Heart left ventricle (tissue), 16 donors: ENCODE data around the gene LARGE2. TPM values are rescaled to one million over a fixed set of nuclear protein-coding genes. Genes with fewer than 3 reads are reported as not detected.

ENCODE experiments used
- ATAC-seq, 4 donors: fragments of 200-7000 bp; cut with Tn5 transposase; one replicate each; pipeline ENCODE4 v1.9.1; 2020 to 2022; ENCODE audit warnings: moderate library complexity in 4 of 4, mild to moderate bottlenecking in 3 of 4, moderate number of reproducible peaks in 1 of 4
- DNase-seq, 5 donors: peaks; one replicate each; pipeline ENCODE4 v3.0.0-alpha.2; 2020
- H3K27ac ChIP-seq, 12 donors: fragments of 200-600 bp; sonication (generic) in 4 of 12; one replicate each; pipeline versions ENCODE4 v1.5.0 to v1.8.0; 2016 to 2022; ENCODE audit warnings: mild to moderate bottlenecking in 2 of 12
- H3K27me3 ChIP-seq, 9 donors: fragments of 200-600 bp; sonication (generic) in 2 of 9; one replicate each; pipeline versions ENCODE4 v1.5.1 to v1.8.0; 2016 to 2022; ENCODE audit warnings: mild to moderate bottlenecking in 3 of 9
- H3K36me3 ChIP-seq, 9 donors: fragments of 200-600 bp; sonication (generic) in 2 of 9; one replicate each; pipeline versions ENCODE4 v1.5.0 to v1.8.0; 2018 to 2022; ENCODE audit warnings: mild to moderate bottlenecking in 2 of 9
- H3K4me1 ChIP-seq, 12 donors: fragments of 200-600 bp; sonication (generic) in 4 of 12; one replicate each; pipeline versions ENCODE4 v1.5.0 to v1.8.0; 2016 to 2022; ENCODE audit warnings: mild to moderate bottlenecking in 3 of 12
- H3K4me3 ChIP-seq, 12 donors: fragments of 200-600 bp; sonication (generic) in 4 of 12; one replicate each; pipeline versions ENCODE4 v1.5.0 to v1.8.0; 2017 to 2022; ENCODE audit warnings: mild to moderate bottlenecking in 9 of 12, moderate library complexity in 4 of 12
- H3K9me3 ChIP-seq, 12 donors: fragments of 200-600 bp; sonication (generic) in 4 of 12; one replicate each; pipeline versions ENCODE4 v1.5.0 to v1.8.0; 2016 to 2022; ENCODE audit warnings: mild to moderate bottlenecking in 1 of 12
- CTCF ChIP-seq, 12 donors: fragments of 200-600 bp; sonication (generic) in 4 of 12; IDR thresholded peaks; one replicate each; pipeline versions ENCODE4 v1.5.0 to v1.8.0; 2018 to 2022; ENCODE audit warnings: antibody characterized with exemption in 12 of 12, mild to moderate bottlenecking in 5 of 12
- POLR2A ChIP-seq, 2 donors: fragments of 450-650 bp; IDR thresholded peaks; one replicate each; pipeline ENCODE4 v1.6.1; 2017; ENCODE audit warnings: antibody characterized with exemption in 2 of 2, mild to moderate bottlenecking in 2 of 2, moderate library complexity in 2 of 2
- WGBS, 4 donors: extraction: QIAGEN DNeasy Blood & Tissue Kit in 2 of 4; methylation state at CpG; one replicate each; pipeline versions ENCODE4 v1.1.5 to v1.1.7; 2013 to 2018; 5-methylcytosine and 5-hydroxymethylcytosine counted together
- intact Hi-C, 10 donors: fragments of 100-400 bp; cut with DNase I; formaldehyde crosslinking; loops; one replicate each; pipeline versions ENCODE4 v1.11.1 to v1.14.2; 2022
- polyA plus RNA-seq, 2 donors: library from polyadenylated mRNA; stranded (reverse); fragments of 200-250 nt; gene quantifications; one replicate each; pipeline ENCODE4 v1.2.3, GENCODE V29; 2013
- total RNA-seq, 9 donors: library from RNA; depleted of rRNA in 2 of 9; stranded (reverse); fragments of >200 nt in 2 of 9; fragmentation: NEBNext Ultra II Directional in 3 of 9; extraction: Animal tissue kit (Norgen Biotek cat#: 25700) in 3 of 9; gene quantifications; one replicate each; pipeline versions ENCODE4 v1.1.0 to v1.2.4, GENCODE V29; 2016 to 2023
- donor health status: ischemic (EF 13 %, LVEDD 7.1; RV severe dilation, severe dysfunction).
- donor health status: healthy with polysubstance abuse.
- donor health status: DM: no; HTN: yes; CAD: no.
- donor health status: DM: no; HTN: no; CAD: no.
- donor health status: ischemic (EF 25% LVEDD 6.9; RV normal size, moderate dysfunction).
- donor health status: ischemic (EF 25% LVEDD 5.7; RV mildly dilated, moderate dysfunction).
- donor health status: healthy.
- donor health status: DM: yes; HTN: yes; CAD: no.
- donor health status: ischemic (EF 35%, LVEDD 5.7; RV mildly dilated, moderate dysfunction).
- donor health status: nonischemic (EF 11% LVEDD 7.7; RV severe dilation, severe dysfunction).
- donor health status: DM: yes; HTN: yes; CAD: no.
- donor health status: PGD.
- donor health status: ischemic (EF 29% LVEDD 5.4; RV normal size, mild dysfunction).
- donor health status: nonischemic (EF 23%, LVEDD 6.1; RV moderate dilation, normal function).

The LARGE2 gene
- total and polyA plus RNA-seq, 11 donors = 0.17 to 0.88 TPM; not detected in 9

DNA sequence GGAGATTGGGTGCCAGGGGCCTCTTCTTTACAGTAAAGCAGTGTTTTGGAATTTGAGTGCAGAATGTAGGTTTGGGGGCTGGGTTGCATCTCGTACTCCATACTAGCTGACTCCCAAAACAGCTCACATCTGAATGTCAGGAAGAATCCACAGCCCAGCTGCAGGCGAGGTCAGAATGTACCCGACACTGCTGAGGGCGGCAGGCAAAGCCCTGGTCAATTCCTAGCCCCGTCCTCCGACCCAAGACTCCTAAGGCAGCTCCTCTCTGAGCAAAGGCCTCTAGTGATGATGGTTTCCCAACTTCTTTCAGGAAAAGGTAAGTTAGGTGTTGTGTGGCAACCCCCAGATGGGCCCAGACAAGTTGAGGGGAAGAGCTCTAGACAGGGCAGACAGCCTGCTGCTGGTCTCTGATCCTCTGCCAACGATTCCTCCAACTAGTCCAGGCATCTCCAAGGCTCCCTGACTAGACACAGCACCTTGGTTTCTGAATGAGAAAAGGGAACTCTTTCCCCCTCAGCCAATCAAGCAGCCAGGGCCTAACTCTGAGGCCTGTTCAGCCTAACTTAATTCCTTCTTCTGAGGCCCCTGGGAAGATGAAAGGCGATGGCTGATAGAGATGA is 8.6 kb downstream of the LARGE2 start:
- no peak for ATAC-seq
- no peak for TF ChIP-seq POLR2A (IDR thresholded peaks at IDR 0.05)
- peak overlapping the region in 2 of 12 donors; percentile 44 to 70 for H3K27ac ChIP-seq

DNA sequence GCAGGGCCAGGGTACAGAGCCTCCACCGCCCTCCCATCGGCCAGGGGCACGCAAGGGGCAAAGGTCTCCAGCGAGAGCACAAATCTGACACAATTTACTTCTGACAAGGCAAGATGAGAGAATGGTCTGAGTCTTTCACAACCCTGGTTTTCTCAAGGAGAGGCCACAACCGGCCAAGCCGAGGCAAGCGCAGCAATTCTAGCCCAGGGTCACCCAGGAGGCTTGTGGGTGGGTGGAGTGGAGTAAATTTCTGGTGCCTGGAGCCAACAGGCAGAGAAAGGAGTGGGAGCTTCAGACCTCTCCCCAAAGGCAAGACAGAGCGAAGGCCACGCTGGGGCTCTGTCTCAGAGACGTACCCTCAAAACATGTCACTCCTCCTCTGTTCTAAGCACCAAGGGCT is 9.3 kb downstream of the LARGE2 start:
- intact Hi-C loops = no loop called here
- peaks cover 0 to 59% (median 52%) of the 10 kb centered on the region in 9 donors for H3K36me3 ChIP-seq
- H3K27me3 ChIP-seq = no peaks in the 10 kb centered on the region
- no peak for ATAC-seq
- TF ChIP-seq CTCF (IDR thresholded peaks at IDR 0.05) (no peak), POLR2A (IDR thresholded peaks at IDR 0.05) (no peak)
- H3K4me1 ChIP-seq = peaks cover 0 to 28% (median 7%) of the 10 kb centered on the region in 12 donors
- H3K9me3 ChIP-seq = no peaks in the 10 kb centered on the region
- H3K27ac ChIP-seq = no peak overlapping the region
- no peak overlapping the region for H3K4me3 ChIP-seq
- WGBS, 4 donors = 91 to 100% (median 92%) methylated on average over 3 to 10 of the region's 10 CpGs
- no peak for DNase-seq

More for the DNA sequence above, 8.6 kb downstream of the LARGE2 start:
- H3K4me1 ChIP-seq = peaks cover 0 to 28% (median 7%) of the 10 kb centered on the region in 12 donors
- H3K9me3 ChIP-seq = no peaks in the 10 kb centered on the region
- 74 to 86% (median 81%) methylated on average over 8 of the region's 8 CpGs for WGBS, 4 donors
- H3K36me3 ChIP-seq = peaks cover 0 to 52% (median 45%) of the 10 kb centered on the region in 9 donors
- intact Hi-C loops = no loop called here
- no peak for DNase-seq
- peaks cover 0 to 3% (median 0%) of the 10 kb centered on the region in 9 donors for H3K27me3 ChIP-seq
- no peak overlapping the region for H3K4me3 ChIP-seq

GRCh38 chr11:45932217-45932616 is 9.8 kb downstream of the LARGE2 start:
- Histone ChIP-seq H3K4me3 (no peak overlapping the region), H3K36me3 (peaks cover 0 to 63% (median 57%) of the 10 kb centered on the region in 9 donors), H3K9me3 (no peaks in the 10 kb centered on the region), H3K4me1 (peaks cover 0 to 28% (median 7%) of the 10 kb centered on the region in 12 donors), H3K27ac (no peak overlapping the region), H3K27me3 (no peaks in the 10 kb centered on the region)
- 86 to 88% (median 87%) methylated on average over 8 of the region's 8 CpGs for WGBS, 4 donors
- DNase-seq (no peak), ATAC-seq (no peak)
- intact Hi-C loops = no loop called here
- no peak for TF ChIP-seq POLR2A (IDR thresholded peaks at IDR 0.05)
- TF ChIP-seq CTCF (IDR thresholded peaks at IDR 0.05) = no peak

GRCh38 chr11:45933131-45933831 is 10.8 kb downstream of the LARGE2 start:
- DNase-seq = no peak

More at GRCh38 chr11:45933131-45933831, 10.8 kb downstream of the LARGE2 start:
- TF ChIP-seq CTCF (IDR thresholded peaks at IDR 0.05) (no peak), POLR2A (IDR thresholded peaks at IDR 0.05) (no peak)
- H3K9me3 ChIP-seq = no peaks in the 10 kb centered on the region
- H3K4me3 ChIP-seq = no peak overlapping the region
- H3K36me3 ChIP-seq = peaks cover 0 to 74% (median 67%) of the 10 kb centered on the region in 9 donors
- ATAC-seq = no peak
- no peak overlapping the region for H3K27ac ChIP-seq
- intact Hi-C loops = no loop called here
- H3K27me3 ChIP-seq = no peaks in the 10 kb centered on the region
- H3K4me1 ChIP-seq = peaks cover 0 to 28% (median 7%) of the 10 kb centered on the region in 12 donors
- WGBS, 4 donors = 80 to 87% (median 85%) methylated on average over 15 of the region's 15 CpGs
